CD4-positive, alpha-beta T cell treated with Interleukin-21 for 1 hour (primary cell): ENCODE measurements around the gene MRPS22.
A peak's percentile ranks its signal among the peaks of the same experiment; 100 is the strongest.
"Not testable (repeated sequence)": the region's sequence is repeated elsewhere in the genome, so short reads cannot be mapped to it uniquely, and the experiment has no call there.

Experiments
- DNase-seq: peaks from one replicate; pipeline ENCODE4 v3.0.0-alpha.2; 2020

The MRPS22 gene

DNA sequence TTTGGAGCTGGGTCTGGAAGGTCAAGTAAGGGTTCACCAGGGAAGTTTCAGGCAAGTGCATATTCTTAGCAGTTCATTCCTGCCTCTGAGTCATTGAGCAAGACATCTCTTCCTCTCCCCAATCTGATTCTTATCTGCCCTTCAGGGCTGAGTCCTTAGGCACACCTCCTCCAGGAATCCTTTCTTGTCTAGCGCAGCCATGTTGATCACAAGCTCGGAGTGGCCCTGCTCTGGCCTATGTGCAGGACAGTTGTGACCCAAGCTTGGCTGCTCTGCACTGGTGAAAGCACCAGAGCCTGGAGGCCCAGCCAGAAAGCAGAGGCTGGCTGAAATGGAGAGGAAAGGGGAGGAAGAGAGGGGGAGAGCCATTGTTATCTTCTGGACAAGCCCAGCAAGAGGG is 30.9 kb upstream of the MRPS22 start:
- DNase-seq: no peak

DNA sequence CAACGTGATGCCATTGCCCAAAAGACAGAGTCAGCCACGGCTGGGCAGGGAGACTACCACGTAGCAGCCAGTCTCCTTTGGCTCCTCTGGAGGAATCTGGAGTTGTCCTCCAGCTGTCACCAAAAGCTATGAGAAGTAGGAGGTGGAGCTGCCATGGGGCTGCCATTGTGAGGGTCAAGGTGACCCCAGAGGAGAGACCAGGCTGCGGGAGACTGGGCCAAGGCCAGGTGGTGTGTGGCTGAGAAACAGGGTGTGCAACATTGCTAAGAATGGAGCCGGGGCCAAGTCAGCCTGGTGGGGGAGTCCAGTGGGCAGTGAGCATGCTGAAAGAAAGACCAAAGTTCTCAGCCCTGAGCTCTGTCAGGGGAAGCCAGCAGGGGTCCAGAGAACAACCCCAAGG is 29.9 kb upstream of the MRPS22 start:
- DNase-seq: no peak

DNA sequence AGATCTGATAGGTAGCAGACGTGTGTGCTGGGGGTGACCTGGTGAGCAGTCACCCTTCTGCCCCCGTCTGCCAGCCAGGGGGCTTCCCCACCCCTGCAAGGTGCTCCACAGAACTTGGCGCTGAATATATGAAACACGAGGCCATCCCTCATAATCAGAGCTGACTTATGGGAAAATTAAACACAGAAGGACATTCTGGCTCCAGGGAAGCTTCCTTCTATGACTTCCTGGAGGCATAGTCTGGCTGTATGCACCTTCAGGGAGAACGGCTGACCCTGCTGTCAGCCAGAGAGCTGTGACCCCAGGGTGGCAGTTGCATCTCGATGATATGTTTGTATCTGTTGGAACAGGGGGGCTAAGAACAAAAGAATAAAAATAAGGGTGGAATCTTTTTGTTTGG is 26.6 kb upstream of the MRPS22 start:
- no peak for DNase-seq

DNA sequence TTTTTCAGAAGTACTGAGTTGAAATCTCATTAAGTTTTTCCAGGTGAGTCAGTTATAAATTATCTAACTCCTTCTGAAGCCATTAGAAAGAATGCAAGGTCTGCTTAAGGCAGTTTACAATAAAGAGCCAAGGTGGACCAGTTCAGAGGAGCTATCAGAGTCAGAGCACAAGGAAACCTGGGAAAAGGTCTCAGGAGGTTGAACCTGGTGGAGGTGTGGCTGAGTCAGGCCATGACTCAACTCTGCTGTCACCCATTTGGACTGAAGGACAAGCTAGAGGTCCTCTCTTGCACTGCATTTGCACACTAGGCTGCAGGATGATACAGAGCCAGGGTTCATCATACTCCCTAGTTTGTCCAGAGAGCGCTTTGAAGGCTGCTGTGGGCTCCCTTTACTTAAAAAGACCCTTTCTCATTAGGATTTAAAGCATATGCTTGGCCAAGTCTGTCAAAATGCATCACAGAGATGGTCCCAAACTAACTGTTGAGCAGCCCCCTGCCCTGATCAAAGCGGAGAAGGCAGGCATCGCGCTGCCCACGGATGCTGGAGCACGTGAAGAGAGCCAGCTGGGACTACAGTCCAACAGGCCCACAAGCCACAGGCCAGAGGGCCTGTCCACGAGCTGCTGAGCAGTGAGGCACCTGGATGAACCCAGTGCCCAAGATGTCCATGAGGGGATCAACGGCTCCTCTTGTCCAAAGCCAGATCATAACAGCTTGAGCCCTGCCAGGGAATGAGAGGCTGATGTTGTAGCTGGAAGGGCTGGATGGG is 26.0 kb upstream of the MRPS22 start:
- no peak for DNase-seq

DNA sequence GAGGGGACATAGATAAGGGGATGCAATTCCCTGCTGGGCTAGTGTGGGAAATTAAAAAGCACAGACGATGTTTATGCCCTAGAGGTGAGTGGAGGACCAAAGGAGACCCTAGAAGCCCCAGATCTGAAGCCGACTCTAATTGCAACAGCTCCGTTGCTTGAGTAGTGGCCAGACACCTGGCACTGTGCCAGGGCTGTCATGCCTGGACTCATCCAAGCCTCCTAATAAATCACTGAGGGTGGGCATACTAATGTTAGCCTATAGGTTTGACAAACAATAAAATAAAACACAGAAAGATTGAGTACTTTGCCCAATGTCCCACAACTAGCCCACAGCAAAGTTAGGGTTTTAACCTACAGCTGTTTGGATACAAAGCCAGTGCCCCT is 25.4 kb upstream of the MRPS22 start:
- no peak for DNase-seq

DNA sequence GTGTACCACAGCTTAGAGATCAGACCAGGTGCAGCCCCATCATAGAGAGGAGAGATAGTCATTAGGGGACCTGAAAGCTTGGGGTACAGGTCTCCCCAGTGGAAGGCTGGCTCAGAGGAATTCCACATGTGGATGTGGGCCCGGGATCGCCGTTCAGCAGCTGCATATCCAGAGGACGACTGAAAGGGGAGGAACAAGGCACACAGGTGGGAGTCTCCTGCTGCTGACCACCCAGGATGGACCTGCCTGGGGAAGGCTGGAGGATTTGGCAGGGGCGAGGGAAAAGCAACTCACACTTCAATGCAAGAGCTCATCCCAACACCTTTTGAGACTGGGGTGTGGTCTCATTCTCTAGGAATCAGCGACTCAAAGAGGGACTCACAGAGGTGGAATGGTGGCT is 25.0 kb upstream of the MRPS22 start:
- no peak for DNase-seq

DNA sequence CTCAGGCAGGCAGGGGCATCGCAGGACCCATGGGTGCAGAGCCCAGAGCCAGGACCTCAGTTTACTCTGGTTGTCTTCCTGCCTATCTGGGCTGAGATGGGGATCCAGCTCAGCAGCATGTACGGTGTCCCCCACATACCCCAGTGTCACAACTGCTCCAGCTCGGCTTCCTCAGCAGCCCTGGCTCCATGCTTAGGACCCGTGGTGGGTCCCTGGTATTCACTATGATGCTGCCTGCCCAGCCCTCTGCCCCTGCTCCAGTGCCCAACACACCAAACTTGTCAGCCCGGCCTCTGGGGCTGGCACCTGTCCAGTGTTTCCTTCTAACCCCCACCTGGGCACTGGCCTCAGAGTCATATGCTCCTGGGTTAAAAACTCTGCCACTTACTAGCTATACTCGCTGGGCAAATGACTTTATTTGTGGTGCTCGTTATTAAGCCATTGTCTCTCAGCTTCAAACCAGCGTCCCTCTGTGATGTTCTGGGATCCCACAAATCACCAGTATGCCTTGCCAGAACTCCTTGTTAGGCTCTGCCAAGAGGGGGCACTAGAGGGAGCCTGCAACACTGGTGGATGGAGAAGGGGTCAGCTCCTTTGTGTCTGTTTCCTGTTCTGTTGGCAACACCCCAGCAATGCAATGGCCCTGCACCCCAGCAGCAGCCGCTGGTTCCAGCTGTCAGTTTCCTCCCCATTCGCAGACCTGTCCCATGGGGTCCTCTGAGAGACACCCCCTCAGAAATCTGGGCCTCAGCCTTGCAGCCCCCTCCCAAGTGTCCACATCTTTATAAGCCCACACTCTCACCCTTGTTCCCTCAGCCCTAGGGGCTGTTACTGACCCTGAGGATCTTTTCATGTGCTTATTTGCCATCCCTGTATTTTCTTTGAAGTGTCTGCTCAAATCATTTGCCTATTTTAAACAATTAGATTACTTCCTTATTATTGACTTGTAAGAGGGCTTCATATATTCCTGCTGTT is 24.1 kb upstream of the MRPS22 start:
- DNase-seq: no peak

DNA sequence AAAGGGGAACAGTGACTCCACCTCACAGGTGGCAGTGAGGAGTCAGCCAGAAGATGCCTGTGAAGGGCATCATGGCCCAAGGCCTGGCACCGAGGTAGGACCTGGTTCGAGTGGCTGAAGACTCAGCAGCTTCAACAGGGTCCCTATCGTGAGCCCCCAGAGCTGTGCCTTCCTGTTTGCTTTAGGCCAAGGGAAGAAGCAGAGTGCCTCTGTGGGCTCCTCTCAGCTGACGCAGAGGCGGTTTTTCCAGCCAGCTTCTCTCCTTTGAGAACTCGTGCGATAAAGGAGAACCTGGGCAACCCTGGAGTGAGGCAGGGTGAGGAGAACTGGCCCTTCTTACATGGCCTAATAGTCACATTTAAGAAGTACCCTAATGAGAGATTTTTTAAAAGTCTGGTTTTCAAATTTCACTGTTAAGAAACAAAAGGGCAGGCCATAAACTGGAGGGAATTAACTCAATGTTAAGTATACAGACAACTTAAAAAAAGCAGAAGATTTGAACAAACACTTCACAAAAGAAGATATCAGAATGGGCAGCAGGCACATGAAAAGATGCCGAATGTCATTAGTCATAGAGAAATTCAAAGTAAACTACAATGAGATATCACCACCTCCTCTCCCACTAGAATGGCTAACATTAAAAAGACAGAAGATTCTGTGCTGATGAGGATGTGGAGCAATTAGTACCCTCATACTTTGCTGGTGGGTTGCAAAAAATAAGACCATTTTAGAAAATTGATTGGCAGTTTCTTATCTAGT is 23.1 kb upstream of the MRPS22 start:
- no peak for DNase-seq

DNA sequence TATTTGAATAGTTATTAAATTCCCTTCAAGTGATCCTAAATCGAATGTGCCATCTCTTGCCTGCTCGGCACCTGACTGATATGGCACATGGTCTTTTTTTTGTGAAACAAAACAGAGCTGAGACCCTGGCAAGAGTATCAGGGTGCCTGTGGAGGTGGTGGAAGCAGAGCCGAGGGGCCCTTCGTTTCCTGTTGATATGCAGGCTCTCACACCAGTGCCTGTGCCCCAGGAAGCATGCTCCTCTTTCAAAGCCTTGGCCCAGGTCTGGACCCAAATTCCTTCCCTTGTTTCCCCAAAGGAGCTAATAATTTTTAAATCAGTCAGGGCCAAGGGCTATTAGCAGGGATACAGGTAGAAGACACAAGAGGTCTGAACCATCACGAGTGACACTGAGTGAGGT is 21.5 kb upstream of the MRPS22 start:
- DNase-seq: no peak

DNA sequence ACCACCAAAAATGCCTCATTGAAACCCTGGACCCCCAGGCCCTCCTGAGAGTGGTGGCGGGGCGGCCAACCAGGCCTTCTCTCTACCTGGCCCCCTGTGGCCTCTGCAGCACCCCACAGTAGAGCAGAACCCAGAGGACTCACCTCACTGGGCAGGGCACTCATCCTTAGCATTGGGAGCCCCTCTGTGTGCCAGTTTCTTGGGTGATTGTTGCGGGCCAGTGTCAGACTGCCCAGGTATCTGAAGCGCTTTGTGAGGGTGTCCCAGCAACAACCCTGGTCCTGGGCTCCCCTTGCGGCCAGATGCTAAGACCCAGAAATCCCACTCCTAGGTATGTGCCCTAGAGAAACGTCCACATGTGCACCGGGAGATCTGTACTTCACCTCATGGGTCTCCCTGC is 20.7 kb upstream of the MRPS22 start:
- DNase-seq: no peak

DNA sequence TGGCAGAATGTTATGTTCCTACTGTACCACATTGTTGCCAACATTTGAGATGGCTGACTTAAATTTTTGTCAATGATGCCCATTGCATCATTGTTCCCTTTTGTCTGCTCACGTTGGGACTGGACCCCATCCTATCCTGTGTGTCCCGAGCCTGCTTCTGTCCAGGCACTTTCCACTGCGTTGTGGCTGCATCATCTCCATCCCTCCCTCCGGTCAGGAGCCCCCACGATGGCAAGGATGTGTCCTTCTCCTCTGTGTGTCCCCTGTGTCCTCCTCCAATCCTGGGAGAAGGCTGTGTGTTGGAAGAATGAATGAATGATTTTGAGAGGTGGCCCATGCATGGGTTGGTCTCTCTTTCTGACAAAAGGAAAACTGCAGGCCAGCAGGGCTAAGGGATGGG is 19.4 kb upstream of the MRPS22 start:
- DNase-seq: no peak

DNA sequence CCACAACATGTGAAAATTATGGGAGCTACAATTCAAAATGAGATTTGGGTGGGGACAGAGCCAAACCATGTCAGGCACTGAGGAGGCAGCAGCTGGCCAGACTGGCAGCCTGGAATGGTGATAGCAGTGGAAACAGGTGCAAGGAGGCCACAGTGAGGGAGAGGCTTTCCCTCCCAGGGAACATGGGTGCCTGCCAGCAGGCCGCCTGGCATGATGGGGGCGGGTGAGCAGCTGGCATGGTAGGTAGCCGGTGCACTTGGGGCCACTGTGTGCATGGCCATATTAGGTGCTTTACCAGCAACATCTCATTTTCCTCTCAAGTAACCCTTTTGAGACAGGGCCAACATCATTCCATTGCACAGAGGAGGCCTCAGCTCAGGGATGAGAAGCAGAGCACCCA is 18.3 kb upstream of the MRPS22 start:
- DNase-seq: no peak

DNA sequence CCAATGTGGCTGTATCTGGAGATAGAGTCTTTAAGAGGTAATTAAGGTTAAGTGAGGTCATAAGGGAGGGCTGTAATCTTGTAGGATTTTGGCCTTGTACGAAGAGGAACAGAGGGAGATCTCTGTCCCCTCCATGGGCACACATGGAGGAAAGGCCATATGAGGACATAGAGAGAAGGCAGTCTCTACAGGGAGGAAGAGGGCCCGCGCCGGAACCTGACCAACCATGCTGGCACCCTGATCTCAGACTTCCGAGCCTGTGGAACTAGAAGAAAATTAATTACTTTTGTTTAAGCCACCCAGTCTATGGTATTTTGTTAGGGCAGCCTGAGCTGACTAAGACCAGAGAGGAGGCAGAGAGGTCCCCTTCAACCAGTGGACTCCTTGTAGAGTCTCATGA is 17.7 kb upstream of the MRPS22 start:
- DNase-seq: no peak

DNA sequence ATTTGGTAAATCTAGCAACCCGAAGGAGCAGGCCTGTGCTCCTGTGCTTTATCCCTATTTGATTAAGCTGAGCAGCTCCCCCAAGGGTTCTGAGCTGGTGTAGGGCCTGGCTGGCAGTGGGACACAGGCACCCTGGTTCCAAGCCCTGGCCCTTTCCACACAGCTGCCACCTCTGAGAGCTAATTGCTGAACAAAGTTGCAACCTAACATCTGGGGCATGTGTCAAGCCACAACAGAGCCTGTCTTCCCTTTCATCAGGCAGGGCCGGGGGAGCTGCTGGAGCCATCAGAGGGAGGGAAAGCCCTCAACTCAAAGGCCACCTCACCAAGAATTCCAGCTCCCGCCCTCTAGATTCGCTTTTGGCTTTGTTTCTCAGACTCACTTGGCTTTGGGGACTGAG is 17.1 kb upstream of the MRPS22 start:
- no peak for DNase-seq

DNA sequence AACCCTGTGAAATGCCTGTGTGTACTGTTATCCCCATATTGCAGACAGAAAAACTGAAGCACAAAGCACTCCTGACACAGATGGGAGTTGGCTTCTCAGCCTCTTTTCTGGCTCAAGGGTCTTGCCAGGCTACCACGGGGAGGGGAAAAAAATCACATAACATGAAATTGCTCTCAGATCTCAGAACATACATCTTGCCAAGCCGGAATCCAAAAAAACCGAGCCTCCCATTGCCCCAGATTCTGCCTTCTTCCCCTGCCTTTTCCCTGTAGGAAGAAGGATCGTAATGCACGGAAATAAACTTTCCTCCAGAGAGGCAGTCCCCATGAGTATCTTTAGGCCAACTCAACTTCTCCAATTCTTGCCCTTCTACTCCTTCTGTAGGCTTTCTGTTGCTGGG is 16.6 kb upstream of the MRPS22 start:
- no peak for DNase-seq

DNA sequence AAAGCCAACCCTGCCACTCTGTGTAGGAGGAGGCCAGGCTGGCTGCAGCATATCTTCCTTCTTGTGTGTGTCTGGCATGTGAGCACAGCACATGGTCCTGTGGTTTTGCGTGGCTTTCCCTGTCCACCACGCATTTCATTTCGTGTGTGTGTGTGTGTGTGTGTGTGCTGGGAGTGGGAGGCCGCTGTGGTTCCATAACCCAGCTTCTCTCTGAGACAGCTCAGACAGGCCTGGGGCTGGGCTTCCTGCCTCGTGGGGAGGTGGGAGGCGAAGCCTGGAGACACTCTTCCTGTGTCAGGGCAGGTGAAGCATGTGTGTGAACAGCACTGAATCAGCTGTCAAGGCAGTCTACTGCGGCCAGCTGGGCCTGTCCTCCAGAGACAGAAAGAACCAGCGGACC is 16.0 kb upstream of the MRPS22 start:
- no peak for DNase-seq

DNA sequence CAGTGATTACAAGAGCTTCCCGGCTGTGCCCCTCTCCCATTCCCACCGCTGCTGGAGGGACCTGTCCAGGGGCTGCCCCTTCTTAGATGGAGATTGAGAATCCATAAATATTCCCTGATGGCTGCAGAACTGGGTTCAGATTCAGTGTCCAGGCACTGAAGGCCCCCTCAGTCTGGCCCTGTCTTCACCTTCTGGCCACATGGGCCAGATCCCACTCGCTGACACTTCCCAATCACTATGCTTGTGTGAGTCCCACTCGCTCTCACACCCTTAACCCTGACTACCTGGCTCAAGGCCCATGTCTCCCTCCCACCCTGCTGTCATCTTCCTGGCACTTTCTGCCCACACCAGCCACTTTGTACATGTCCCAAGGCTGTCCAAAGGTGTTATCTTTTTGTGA is 15.5 kb upstream of the MRPS22 start:
- DNase-seq: no peak

DNA sequence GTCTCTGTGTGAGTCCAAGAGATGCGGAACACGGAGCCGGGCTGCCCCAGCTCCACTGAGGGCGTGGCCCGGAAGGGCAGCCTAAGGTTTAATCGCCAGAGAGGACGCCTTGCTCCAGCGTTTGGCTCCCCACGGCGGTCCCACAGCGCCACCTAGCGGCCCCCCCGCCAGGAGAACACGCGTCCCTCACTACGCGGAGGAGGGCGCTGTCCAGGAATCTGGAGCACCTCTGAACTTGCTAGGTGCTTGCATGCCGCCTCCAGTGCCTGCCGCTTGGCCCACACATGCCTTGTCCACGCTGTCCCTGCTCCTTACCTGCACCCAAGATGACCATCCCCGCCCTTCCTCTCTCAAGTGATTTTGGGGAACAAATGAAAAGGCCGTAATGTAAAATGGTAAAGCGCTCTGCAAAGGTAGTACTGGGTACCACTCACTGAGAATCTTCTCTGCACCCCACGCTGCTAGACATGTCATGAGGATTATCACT is 14.4 kb upstream of the MRPS22 start:
- peak; percentile 85 for DNase-seq

DNA sequence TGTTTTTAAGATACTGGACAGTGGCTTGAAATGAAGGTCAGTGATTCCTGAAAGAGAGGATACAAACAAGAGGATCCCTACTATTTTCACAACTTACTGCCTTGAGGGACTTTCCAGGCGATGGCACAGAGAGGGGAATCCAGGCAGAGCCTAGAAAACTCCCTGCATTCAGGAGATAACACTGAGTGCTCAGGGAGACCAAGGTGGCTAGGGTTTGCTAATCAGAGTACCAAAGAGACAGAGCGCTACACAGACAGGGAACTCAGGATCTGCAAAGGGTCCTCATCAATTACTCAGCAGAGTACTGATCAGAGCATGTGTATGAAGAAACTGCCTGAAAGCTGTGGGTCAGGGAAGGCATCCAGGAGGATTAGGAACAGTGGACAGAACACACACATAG is 11.7 kb upstream of the MRPS22 start:
- no peak for DNase-seq

DNA sequence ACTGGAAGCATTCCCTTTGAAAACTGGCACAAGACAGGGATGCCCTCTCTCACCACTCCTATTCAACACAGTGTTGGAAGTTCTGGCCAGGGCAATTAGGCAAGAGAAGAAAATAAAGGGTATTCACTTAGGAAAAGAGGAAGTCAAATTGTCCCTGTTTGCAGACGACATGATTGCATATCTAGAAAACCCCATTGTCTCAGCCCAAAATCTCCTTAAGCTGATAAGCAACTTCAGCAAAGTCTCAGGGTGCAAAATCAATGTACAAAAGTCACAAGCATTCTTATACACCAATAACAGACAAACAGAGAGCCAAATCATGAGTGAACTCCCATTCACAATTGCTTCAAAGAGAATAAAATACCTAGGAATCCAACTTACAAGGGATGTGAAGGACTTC is 9.1 kb upstream of the MRPS22 start:
- DNase-seq: not testable (repeated sequence)

DNA sequence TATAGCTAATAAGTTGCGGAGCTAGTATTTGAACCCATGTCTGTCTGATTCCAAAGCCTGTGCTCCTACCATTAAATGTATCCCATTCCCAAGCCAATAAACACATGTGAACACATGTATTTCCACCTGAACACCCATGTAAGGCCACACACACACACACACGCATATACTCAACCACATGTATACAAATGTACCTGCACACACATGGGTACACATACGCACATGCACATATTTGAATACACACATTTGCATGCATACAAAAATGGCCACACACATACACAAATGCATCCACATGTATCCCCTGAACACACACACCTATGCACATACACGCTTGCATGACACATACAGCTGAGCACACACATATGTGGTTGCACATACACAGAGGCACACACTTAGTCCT is 5.4 kb upstream of the MRPS22 start:
- DNase-seq: no peak

DNA sequence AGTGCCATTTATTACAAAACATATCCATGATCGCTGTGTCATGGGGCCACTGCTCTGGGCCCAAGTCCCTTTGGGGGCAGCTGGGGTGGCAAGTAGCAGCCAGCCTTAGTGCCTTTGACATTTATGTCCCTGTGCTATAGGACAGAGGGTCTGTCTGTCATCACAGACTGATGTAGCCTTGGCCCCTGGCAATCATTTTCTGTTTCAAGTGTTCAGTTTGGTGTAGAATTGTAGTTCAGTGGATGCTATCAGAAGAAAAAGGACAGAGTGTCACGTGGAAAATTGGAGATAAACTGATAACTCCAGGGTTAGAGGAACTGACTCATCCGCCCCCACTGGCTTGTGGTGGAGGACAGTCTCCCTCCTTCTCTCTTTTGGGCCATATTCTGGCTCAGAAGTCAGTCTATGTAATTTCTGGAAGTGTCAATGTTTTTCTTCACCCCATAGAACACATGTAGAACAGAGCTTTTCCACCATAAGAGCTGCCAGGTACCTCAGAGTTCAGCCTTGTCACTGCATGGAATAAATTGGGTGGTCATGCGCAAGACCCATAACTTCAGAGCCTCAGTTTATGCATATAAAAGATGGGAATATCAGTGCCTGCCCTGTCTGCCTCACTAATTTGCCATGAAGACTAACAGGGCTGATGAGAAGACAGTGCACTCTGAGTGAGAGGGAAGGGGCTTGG is 4.5 kb upstream of the MRPS22 start:
- no peak for DNase-seq

DNA sequence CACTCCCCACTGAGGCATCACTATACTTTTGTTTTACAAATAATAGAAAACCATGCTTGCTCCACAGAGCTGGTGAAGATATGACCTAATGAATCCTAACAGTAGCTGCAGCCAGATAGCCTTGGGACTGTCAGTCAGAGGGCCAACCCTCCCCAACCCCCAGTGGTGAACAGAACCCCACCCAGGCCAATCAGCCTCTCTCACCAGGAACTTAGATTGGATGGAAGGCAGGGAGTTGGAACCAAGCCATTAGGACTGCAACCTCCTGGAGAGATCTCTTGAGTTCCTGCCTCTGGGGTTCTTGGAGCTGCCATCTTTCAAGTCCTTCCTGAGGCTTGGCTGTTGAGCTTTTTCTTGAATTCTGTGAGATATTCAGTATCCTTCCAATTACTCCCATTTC is 3.0 kb upstream of the MRPS22 start:
- no peak for DNase-seq
